Measurements from ENCODE around the gene PCDH8.

- TF ChIP-seq EZH2 (IDR thresholded peaks at IDR 0.05; ENCODE audit: low read length, missing control alignments), result no peak
- no peak for TF ChIP-seq CTCF (conservative IDR thresholded peaks at IDR 0.05 in 1 of 2, IDR thresholded peaks at IDR 0.05 in 1 of 2; ENCODE audit: low read depth in 1 of 2, low read length in 2 of 2)
Measured at GRCh38 chr13:52887165-52887564, 38.7 kb upstream of the PCDH8 start.
